Measurements from ENCODE around the gene WNK4. TPM values are rescaled to one million over a fixed set of nuclear protein-coding genes. Genes with fewer than 3 reads are reported as not detected.

The WNK4 gene
- polyA plus RNA-seq, 1 donor from 2014 or later: 0.10 TPM

DNA sequence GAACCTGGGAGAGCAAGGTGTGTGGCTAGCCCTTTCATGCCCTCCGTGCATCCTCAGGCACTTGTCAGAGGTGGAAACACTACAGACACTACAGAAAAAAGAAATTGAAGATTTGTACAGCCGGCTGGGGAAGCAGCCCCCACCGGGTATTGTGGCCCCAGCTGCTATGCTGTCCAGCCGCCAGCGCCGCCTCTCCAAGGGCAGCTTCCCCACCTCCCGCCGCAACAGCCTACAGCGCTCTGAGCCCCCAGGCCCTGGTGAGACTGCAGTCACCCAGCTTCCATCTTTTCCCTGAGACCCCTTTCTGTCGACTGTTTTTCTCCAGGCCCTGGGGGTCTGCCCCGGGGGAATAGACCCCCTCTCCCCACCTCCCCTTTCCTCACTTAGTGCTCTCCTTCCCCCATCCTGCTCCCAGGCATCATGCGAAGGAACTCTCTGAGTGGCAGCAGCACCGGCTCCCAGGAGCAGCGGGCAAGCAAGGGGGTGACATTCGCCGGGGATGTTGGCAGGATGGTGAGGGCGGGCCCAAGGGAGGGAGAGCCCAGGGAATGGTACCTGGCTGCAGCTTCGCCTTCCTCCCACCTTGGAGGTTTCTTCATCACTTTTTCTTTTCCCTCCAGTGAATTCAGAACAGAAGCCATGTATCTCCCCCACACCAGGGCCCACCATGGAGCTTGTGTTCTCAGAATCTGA lies 15.8 kb downstream of the WNK4 start:
- no peak overlapping the region for H2AFZ ChIP-seq (ENCODE audit: low read depth, low read length)
- H4K20me1 ChIP-seq (ENCODE audit: insufficient read depth): no peaks in the 10 kb centered on the region
- no peaks in the 10 kb centered on the region for H3K27me3 ChIP-seq (ENCODE audit: insufficient read depth, low read depth, low read length)
- H3F3A ChIP-seq (ENCODE audit: insufficient read depth, low read length, poor library complexity, severe bottlenecking): no peaks in the 10 kb centered on the region
- TF ChIP-seq POLR2AphosphoS5 (IDR thresholded peaks at IDR 0.05) (no peak), TAF1 (IDR thresholded peaks at IDR 0.05; ENCODE audit: low read depth) (no peak), EP300 (conservative IDR thresholded peaks at IDR 0.05; ENCODE audit: poor library complexity, severe bottlenecking) (no peak), EZH2 (IDR thresholded peaks at IDR 0.05; ENCODE audit: borderline replicate concordance, insufficient read depth, low read length, poor library complexity, severe bottlenecking) (no peak), MXI1 (conservative IDR thresholded peaks at IDR 0.05; ENCODE audit: poor library complexity, severe bottlenecking) (no peak)
- TF ChIP-seq, protein P1, sequence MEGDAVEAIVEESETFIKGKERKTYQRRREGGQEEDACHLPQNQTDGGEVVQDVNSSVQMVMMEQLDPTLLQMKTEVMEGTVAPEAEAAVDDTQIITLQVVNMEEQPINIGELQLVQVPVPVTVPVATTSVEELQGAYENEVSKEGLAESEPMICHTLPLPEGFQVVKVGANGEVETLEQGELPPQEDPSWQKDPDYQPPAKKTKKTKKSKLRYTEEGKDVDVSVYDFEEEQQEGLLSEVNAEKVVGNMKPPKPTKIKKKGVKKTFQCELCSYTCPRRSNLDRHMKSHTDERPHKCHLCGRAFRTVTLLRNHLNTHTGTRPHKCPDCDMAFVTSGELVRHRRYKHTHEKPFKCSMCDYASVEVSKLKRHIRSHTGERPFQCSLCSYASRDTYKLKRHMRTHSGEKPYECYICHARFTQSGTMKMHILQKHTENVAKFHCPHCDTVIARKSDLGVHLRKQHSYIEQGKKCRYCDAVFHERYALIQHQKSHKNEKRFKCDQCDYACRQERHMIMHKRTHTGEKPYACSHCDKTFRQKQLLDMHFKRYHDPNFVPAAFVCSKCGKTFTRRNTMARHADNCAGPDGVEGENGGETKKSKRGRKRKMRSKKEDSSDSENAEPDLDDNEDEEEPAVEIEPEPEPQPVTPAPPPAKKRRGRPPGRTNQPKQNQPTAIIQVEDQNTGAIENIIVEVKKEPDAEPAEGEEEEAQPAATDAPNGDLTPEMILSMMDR (IDR thresholded peaks at IDR 0.05; ENCODE audit: poor library complexity, severe bottlenecking): no peak
- H3K4me2 ChIP-seq (ENCODE audit: low read length): no peak overlapping the region
- no peaks in the 10 kb centered on the region for H3K9me3 ChIP-seq (ENCODE audit: low read length)
- H3K4me3 ChIP-seq (ENCODE audit: low read length): no peak overlapping the region
- H3K9me2 ChIP-seq (ENCODE audit: insufficient read depth, low read length): no peaks in the 10 kb centered on the region
- H3K27ac ChIP-seq (ENCODE audit: low read length): no peak overlapping the region
- peaks cover 14% of the 10 kb centered on the region for H3K79me2 ChIP-seq (replicated peaks; ENCODE audit: insufficient read depth, low read length)
- H3K9ac ChIP-seq (ENCODE audit: low read length): no peak overlapping the region
- no peaks in the 10 kb centered on the region for H3K36me3 ChIP-seq (ENCODE audit: insufficient read depth, low read length)

DNA sequence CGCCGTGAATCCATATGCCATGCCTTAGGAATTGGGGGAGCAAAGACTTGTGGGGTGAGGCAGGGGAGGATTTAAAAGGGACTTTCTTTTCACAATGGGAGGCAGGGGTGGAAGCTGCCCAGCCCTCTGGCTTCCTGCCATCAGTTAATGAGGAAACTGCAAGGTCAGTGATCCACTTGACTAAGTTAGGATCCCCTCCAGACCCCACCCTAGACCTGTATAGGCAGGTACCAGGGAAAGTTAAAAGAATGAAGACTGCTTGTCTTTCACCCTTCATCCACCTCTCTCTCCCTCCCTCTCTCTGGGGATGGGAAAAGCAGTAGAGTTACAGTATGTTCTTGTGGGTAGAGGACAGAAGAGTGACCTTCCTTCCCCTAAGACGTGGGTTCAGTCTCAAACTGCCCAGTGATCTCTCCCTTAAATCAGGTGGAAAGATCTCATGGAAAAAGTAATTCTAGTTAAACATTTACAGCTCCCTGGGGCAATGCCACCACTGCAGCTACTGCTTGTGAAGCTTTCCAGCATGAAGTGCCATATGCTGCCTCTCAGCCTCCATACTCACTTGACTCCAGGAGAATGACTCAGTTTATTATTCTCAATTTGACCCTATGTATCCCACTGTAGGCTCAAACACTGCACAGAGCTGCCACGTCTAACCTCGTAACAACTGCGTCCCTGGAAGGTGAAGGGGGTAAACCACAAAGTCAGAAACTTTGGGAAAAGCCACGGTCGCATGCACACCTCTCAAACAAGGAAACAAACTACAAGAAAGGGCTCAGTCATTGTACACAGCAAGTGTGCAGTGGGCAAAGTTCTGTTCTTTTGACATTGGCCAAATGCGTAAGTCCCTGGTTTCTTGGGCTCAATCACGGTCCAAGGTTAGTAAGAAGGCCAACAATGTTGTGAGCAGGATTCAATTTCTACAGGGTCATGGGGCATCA lies 16.9 kb downstream of the WNK4 start:
- H3K4me3 ChIP-seq (ENCODE audit: low read length): peak overlapping the region; percentile 74
- peak overlapping the region; percentile 83 for H3K4me2 ChIP-seq (ENCODE audit: low read length)
- H4K20me1 ChIP-seq (ENCODE audit: insufficient read depth): no peaks in the 10 kb centered on the region
- H3K27me3 ChIP-seq (ENCODE audit: insufficient read depth, low read depth, low read length): peaks cover 3% of the 10 kb centered on the region
- no peaks in the 10 kb centered on the region for H3K36me3 ChIP-seq (ENCODE audit: insufficient read depth, low read length)
- H3K79me2 ChIP-seq (replicated peaks; ENCODE audit: insufficient read depth, low read length): peaks cover 14% of the 10 kb centered on the region
- H3F3A ChIP-seq (ENCODE audit: insufficient read depth, low read length, poor library complexity, severe bottlenecking): no peaks in the 10 kb centered on the region
- no peak overlapping the region for H3K27ac ChIP-seq (ENCODE audit: low read length)
- H3K9me3 ChIP-seq (ENCODE audit: low read length): no peaks in the 10 kb centered on the region
- peak overlapping the region; percentile 77 for H3K9ac ChIP-seq (ENCODE audit: low read length)
- TF ChIP-seq REST (IDR thresholded peaks at IDR 0.05; ENCODE audit: borderline replicate concordance) (no peak), EZH2 (IDR thresholded peaks at IDR 0.05; ENCODE audit: borderline replicate concordance, insufficient read depth, low read length, poor library complexity, severe bottlenecking) (no peak), SMC3 (conservative IDR thresholded peaks at IDR 0.05; ENCODE audit: poor library complexity) (no peak), POLR2AphosphoS5 (IDR thresholded peaks at IDR 0.05) (no peak), MXI1 (conservative IDR thresholded peaks at IDR 0.05; ENCODE audit: poor library complexity, severe bottlenecking) (no peak), EP300 (conservative IDR thresholded peaks at IDR 0.05; ENCODE audit: poor library complexity, severe bottlenecking) (no peak), RAD21 (conservative IDR thresholded peaks at IDR 0.05) (no peak), TAF1 (IDR thresholded peaks at IDR 0.05; ENCODE audit: low read depth) (no peak)
- TF ChIP-seq, protein P1 (IDR thresholded peaks at IDR 0.05; ENCODE audit: poor library complexity, severe bottlenecking): no peak
- H2AFZ ChIP-seq (ENCODE audit: low read depth, low read length): no peak overlapping the region
- H3K9me2 ChIP-seq (ENCODE audit: insufficient read depth, low read length): no peaks in the 10 kb centered on the region
